ENCODE data around the gene PNMA8A.

Gene PNMA8A

GRCh38 chr19:46463516-46463915, 7.8 kb downstream of the PNMA8A start:
- no peak for TF ChIP-seq CTCF (conservative IDR thresholded peaks at IDR 0.05; ENCODE audit: low read length)
- TF ChIP-seq EZH2phosphoT487 (IDR thresholded peaks at IDR 0.05; ENCODE audit: borderline replicate concordance): no peak
- Histone ChIP-seq H3K27me3 (ENCODE audit: insufficient read depth, low read length, poor library complexity, severe bottlenecking) (no peaks in the 10 kb centered on the region), H3K4me2 (ENCODE audit: low read depth, low read length, poor library complexity, severe bottlenecking) (no peak overlapping the region), H3K36me3 (ENCODE audit: insufficient read depth, low read length) (no peaks in the 10 kb centered on the region), H3K9me3 (ENCODE audit: insufficient read depth, low read depth, low read length) (no peaks in the 10 kb centered on the region), H3K4me3 (ENCODE audit: low read length, poor library complexity, severe bottlenecking) (no peak overlapping the region), H2AFZ (ENCODE audit: low read length) (no peak overlapping the region), H3K79me2 (ENCODE audit: insufficient read depth, low read length) (no peaks in the 10 kb centered on the region), H3K4me1 (ENCODE audit: insufficient read depth, low read length, poor library complexity, severe bottlenecking) (no peaks in the 10 kb centered on the region), H3K9ac (ENCODE audit: low read depth, low read length, poor library complexity, severe bottlenecking) (no peak overlapping the region), H4K20me1 (ENCODE audit: insufficient read depth, low read length, poor library complexity, severe bottlenecking) (no peaks in the 10 kb centered on the region), H3F3A (ENCODE audit: low read depth) (no peaks in the 10 kb centered on the region), H3K9me2 (replicated peaks; ENCODE audit: low read depth, low read length) (no peaks in the 10 kb centered on the region)

- H3K36me3 ChIP-seq (ENCODE audit: insufficient read depth, low read length): no peaks in the 10 kb centered on the region
- no peaks in the 10 kb centered on the region for H3K9me3 ChIP-seq (ENCODE audit: insufficient read depth, low read depth, low read length)
- no peaks in the 10 kb centered on the region for H4K20me1 ChIP-seq (ENCODE audit: insufficient read depth, low read length, poor library complexity, severe bottlenecking)
- H2AFZ ChIP-seq (ENCODE audit: low read length): no peak overlapping the region
- H3K9me2 ChIP-seq (replicated peaks; ENCODE audit: low read depth, low read length): no peaks in the 10 kb centered on the region
- no peaks in the 10 kb centered on the region for H3K27me3 ChIP-seq (ENCODE audit: insufficient read depth, low read length, poor library complexity, severe bottlenecking)
- no peak overlapping the region for H3K4me2 ChIP-seq (ENCODE audit: low read depth, low read length, poor library complexity, severe bottlenecking)
- no peak for TF ChIP-seq CTCF (conservative IDR thresholded peaks at IDR 0.05; ENCODE audit: low read length)
- no peak for TF ChIP-seq EZH2phosphoT487 (IDR thresholded peaks at IDR 0.05; ENCODE audit: borderline replicate concordance)
- no peaks in the 10 kb centered on the region for H3K4me1 ChIP-seq (ENCODE audit: insufficient read depth, low read length, poor library complexity, severe bottlenecking)
- H3K9ac ChIP-seq (ENCODE audit: low read depth, low read length, poor library complexity, severe bottlenecking): no peak overlapping the region
- H3K79me2 ChIP-seq (ENCODE audit: insufficient read depth, low read length): no peaks in the 10 kb centered on the region
- H3F3A ChIP-seq (ENCODE audit: low read depth): no peaks in the 10 kb centered on the region
- no peak overlapping the region for H3K4me3 ChIP-seq (ENCODE audit: low read length, poor library complexity, severe bottlenecking)
Observed at GRCh38 chr19:46461537-46461936, 9.8 kb downstream of the PNMA8A start.

- H3K9me3 ChIP-seq (ENCODE audit: insufficient read depth, low read depth, low read length): no peaks in the 10 kb centered on the region
- no peak overlapping the region for H3K4me2 ChIP-seq (ENCODE audit: low read depth, low read length, poor library complexity, severe bottlenecking)
- no peaks in the 10 kb centered on the region for H3K4me1 ChIP-seq (ENCODE audit: insufficient read depth, low read length, poor library complexity, severe bottlenecking)
- no peak overlapping the region for H3K4me3 ChIP-seq (ENCODE audit: low read length, poor library complexity, severe bottlenecking)
- H3K9ac ChIP-seq (ENCODE audit: low read depth, low read length, poor library complexity, severe bottlenecking): no peak overlapping the region
- H3K9me2 ChIP-seq (replicated peaks; ENCODE audit: low read depth, low read length): no peaks in the 10 kb centered on the region
- H3K79me2 ChIP-seq (ENCODE audit: insufficient read depth, low read length): no peaks in the 10 kb centered on the region
- no peaks in the 10 kb centered on the region for H4K20me1 ChIP-seq (ENCODE audit: insufficient read depth, low read length, poor library complexity, severe bottlenecking)
- no peaks in the 10 kb centered on the region for H3K36me3 ChIP-seq (ENCODE audit: insufficient read depth, low read length)
- no peaks in the 10 kb centered on the region for H3F3A ChIP-seq (ENCODE audit: low read depth)
- no peak overlapping the region for H2AFZ ChIP-seq (ENCODE audit: low read length)
- TF ChIP-seq CTCF (conservative IDR thresholded peaks at IDR 0.05; ENCODE audit: low read length) (no peak), EZH2phosphoT487 (IDR thresholded peaks at IDR 0.05; ENCODE audit: borderline replicate concordance) (no peak)
- H3K27me3 ChIP-seq (ENCODE audit: insufficient read depth, low read length, poor library complexity, severe bottlenecking): no peaks in the 10 kb centered on the region
Observed at GRCh38 chr19:46460981-46461380, 10.4 kb downstream of the PNMA8A start.
